ENCODE measurements around the gene OGDHL. TPM values are rescaled to one million over a fixed set of nuclear protein-coding genes. Genes with fewer than 3 reads are reported as not detected.
"Not testable (repeated sequence)": the region's sequence is repeated elsewhere in the genome, so short reads cannot be mapped to it uniquely, and the experiment has no call there.

The OGDHL gene
- total RNA-seq, 2 donors from 2014 or later, result not detected

GRCh38 chr10:49756641-49757040 lies 5.5 kb downstream of the OGDHL start:
- Histone ChIP-seq H3K27me3 (replicated peaks; ENCODE audit: insufficient read depth) (no peaks in the 10 kb centered on the region), H3K4me3 (no peak overlapping the region), H3K27ac (no peak overlapping the region), H3K36me3 (no peaks in the 10 kb centered on the region), H3K4me1 (ENCODE audit: control insufficient read depth in 1 of 2, low read depth in 2 of 2) (peaks cover 0 to under 1% of the 10 kb centered on the region in 2 donors), H3K9me3 (no peaks in the 10 kb centered on the region)
- DNase-seq (ENCODE audit: low spot score), result no peak
- TF ChIP-seq CTCF (IDR thresholded peaks at IDR 0.05), result no peak
- ATAC-seq (ENCODE audit: insufficient number of reproducible peaks, low FRiP score, low read depth), result no peak

- no peak for ATAC-seq (ENCODE audit: insufficient number of reproducible peaks, low FRiP score, low read depth)
- Histone ChIP-seq H3K36me3 (no peaks in the 10 kb centered on the region), H3K27me3 (replicated peaks; ENCODE audit: insufficient read depth) (no peaks in the 10 kb centered on the region), H3K4me1 (ENCODE audit: control insufficient read depth in 1 of 2, low read depth in 2 of 2) (no peaks in the 10 kb centered on the region), H3K27ac (no peak overlapping the region), H3K9me3 (no peaks in the 10 kb centered on the region), H3K4me3 (no peak overlapping the region)
- no peak for TF ChIP-seq CTCF (IDR thresholded peaks at IDR 0.05)
- DNase-seq (ENCODE audit: low spot score), result no peak
Observed at GRCh38 chr10:49756031-49756430, 6.1 kb downstream of the OGDHL start.

GRCh38 chr10:49754951-49755350 lies 7.2 kb downstream of the OGDHL start:
- H3K27me3 ChIP-seq (replicated peaks; ENCODE audit: insufficient read depth); H3K4me1 ChIP-seq (ENCODE audit: control insufficient read depth in 1 of 2, low read depth in 2 of 2); H3K27ac ChIP-seq; ATAC-seq (ENCODE audit: insufficient number of reproducible peaks, low FRiP score, low read depth); H3K36me3 ChIP-seq; H3K4me3 ChIP-seq; H3K9me3 ChIP-seq; DNase-seq (ENCODE audit: low spot score): not testable (repeated sequence)

- H3K4me3 ChIP-seq, result no peak overlapping the region
- DNase-seq (ENCODE audit: low spot score), result no peak
- H3K36me3 ChIP-seq, result no peaks in the 10 kb centered on the region
- no peak overlapping the region for H3K27ac ChIP-seq
- no peaks in the 10 kb centered on the region for H3K4me1 ChIP-seq (ENCODE audit: control insufficient read depth in 1 of 2, low read depth in 2 of 2)
- H3K9me3 ChIP-seq, result no peaks in the 10 kb centered on the region
- no peaks in the 10 kb centered on the region for H3K27me3 ChIP-seq (replicated peaks; ENCODE audit: insufficient read depth)
- ATAC-seq (ENCODE audit: insufficient number of reproducible peaks, low FRiP score, low read depth), result no peak
- no peak for TF ChIP-seq CTCF (IDR thresholded peaks at IDR 0.05)
Observed at GRCh38 chr10:49752584-49752983, 9.5 kb downstream of the OGDHL start.

- DNase-seq (ENCODE audit: low spot score), result no peak
- H3K36me3 ChIP-seq, result no peaks in the 10 kb centered on the region
- no peaks in the 10 kb centered on the region for H3K27me3 ChIP-seq (replicated peaks; ENCODE audit: insufficient read depth)
- TF ChIP-seq CTCF (IDR thresholded peaks at IDR 0.05), result no peak
- no peak overlapping the region for H3K27ac ChIP-seq
- H3K9me3 ChIP-seq, result no peaks in the 10 kb centered on the region
- no peak overlapping the region for H3K4me3 ChIP-seq
- H3K4me1 ChIP-seq (ENCODE audit: control insufficient read depth in 1 of 2, low read depth in 2 of 2), result no peaks in the 10 kb centered on the region
- ATAC-seq (ENCODE audit: insufficient number of reproducible peaks, low FRiP score, low read depth), result no peak
Observed at GRCh38 chr10:49751636-49752510, 10.2 kb downstream of the OGDHL start.
